A549 (cell line): ENCODE results near the gene EEF1B2.

Source experiments
- CTCF ChIP-seq: fragments of >200 bp; sonication (Bioruptor Twin); formaldehyde crosslinking; IDR thresholded peaks from 3 replicates; pipeline ENCODE4 v1.5.1; 2016
- ESRRA ChIP-seq: fragments of 150-350 bp; IDR thresholded peaks from 2 replicates; pipeline ENCODE4 v1.6.1; 2014; ENCODE audit warnings: mild to moderate bottlenecking, low read length, borderline replicate concordance

- TF ChIP-seq CTCF (no peak), ESRRA (no peak)
Measured at GRCh38 chr2:206143451-206143850, 16.2 kb upstream of the EEF1B2 start.
